Upper lobe of left lung (tissue), 4 donors: ENCODE data around the gene CBLN3.

Source experiments
- EP300 ChIP-seq, 4 donors: sonication (generic); formaldehyde crosslinking; IDR thresholded peaks; one replicate each; pipeline ENCODE4 v1.5.1; 2017; ENCODE audit warnings: antibody characterized with exemption in 4 of 4, control low read depth in 2 of 4
- POLR2AphosphoS5 ChIP-seq, 2 donors: sonication (generic); formaldehyde crosslinking; IDR thresholded peaks; one replicate each; pipeline ENCODE4 v1.5.1; 2017; ENCODE audit warnings: antibody characterized with exemption in 2 of 2

GRCh38 chr14:24434036-24434435 is 4.6 kb upstream of the CBLN3 start:
- TF ChIP-seq POLR2AphosphoS5 (IDR thresholded peaks at IDR 0.05) (no peak), EP300 (IDR thresholded peaks at IDR 0.05) (no peak)
